ENCODE results near the gene TSPY4. TPM values are rescaled to one million over a fixed set of nuclear protein-coding genes. Genes with fewer than 3 reads are reported as not detected.
"Not testable (repeated sequence)": the region's sequence is repeated elsewhere in the genome, so short reads cannot be mapped to it uniquely, and the experiment has no call there.

TSPY4 gene, protein sequence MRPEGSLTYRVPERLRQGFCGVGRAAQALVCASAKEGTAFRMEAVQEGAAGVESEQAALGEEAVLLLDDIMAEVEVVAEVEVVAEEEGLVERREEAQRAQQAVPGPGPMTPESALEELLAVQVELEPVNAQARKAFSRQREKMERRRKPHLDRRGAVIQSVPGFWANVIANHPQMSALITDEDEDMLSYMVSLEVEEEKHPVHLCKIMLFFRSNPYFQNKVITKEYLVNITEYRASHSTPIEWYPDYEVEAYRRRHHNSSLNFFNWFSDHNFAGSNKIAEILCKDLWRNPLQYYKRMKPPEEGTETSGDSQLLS
- total RNA-seq, result not detected
- polyA plus RNA-seq (ENCODE audit: insufficient read depth in 1 of 8, insufficient read length in 8 of 8, low replicate concordance in 1 of 8), result not detected
- long read RNA-seq, donor 1, result 0 reads
- long read RNA-seq, donor 2, result 0 reads
- long read RNA-seq, donor 3, result 0 reads
- long read RNA-seq, donor 4, result 0 reads
- long read RNA-seq, donor 5, result 0 reads
- long read RNA-seq, donor 6, result 0 reads
- long read RNA-seq, donor 7, result 0 reads
- long read RNA-seq, donor 8, result 0 reads
- long read RNA-seq, donor 9, result 0 reads
- long read RNA-seq, donor 10, result 0 reads
- long read RNA-seq, donor 11, result 0 reads

GRCh38 chrY:9337164-9337563, at the start of gene TSPY4:
Gene TSPY4 (plus strand): TSS chrY:9337464. CDS start chrY:9337510, 46 bp downstream.
- H3K27me3 ChIP-seq (ENCODE audit: control insufficient read depth, insufficient read depth, low read length); DNase-seq; H3K4me3 ChIP-seq (ENCODE audit: low read length); H3K27ac ChIP-seq (ENCODE audit: low read length); H3K36me3 ChIP-seq (ENCODE audit: control insufficient read depth, insufficient read depth, low read length); H3K4me1 ChIP-seq (ENCODE audit: control insufficient read depth, insufficient read depth, low read length); H3K9me3 ChIP-seq (replicated peaks; ENCODE audit: control insufficient read depth, low read depth, low read length): not testable (repeated sequence)
- WGBS (ENCODE audit: insufficient coverage), result no CpG with 5 or more reads among the region's 26 CpGs

- no peak for DNase-seq
- no peaks in the 10 kb centered on the region for H3K36me3 ChIP-seq (ENCODE audit: control insufficient read depth, insufficient read depth, low read length)
- H3K27me3 ChIP-seq (ENCODE audit: control insufficient read depth, insufficient read depth, low read length), result no peaks in the 10 kb centered on the region
- no CpG with 5 or more reads among the region's 7 CpGs for WGBS (ENCODE audit: insufficient coverage)
- no peaks in the 10 kb centered on the region for H3K4me1 ChIP-seq (ENCODE audit: control insufficient read depth, insufficient read depth, low read length)
- no peak overlapping the region for H3K4me3 ChIP-seq (ENCODE audit: low read length)
- H3K27ac ChIP-seq (ENCODE audit: low read length), result no peak overlapping the region
- H3K9me3 ChIP-seq (replicated peaks; ENCODE audit: control insufficient read depth, low read depth, low read length), result no peaks in the 10 kb centered on the region
Observed at GRCh38 chrY:9320996-9321395, 16.3 kb upstream of the TSPY4 start.

- not testable (repeated sequence) for H3K4me3 ChIP-seq (ENCODE audit: low read length); H3K27ac ChIP-seq (ENCODE audit: low read length); H3K9me3 ChIP-seq (replicated peaks; ENCODE audit: control insufficient read depth, low read depth, low read length); H3K4me1 ChIP-seq (ENCODE audit: control insufficient read depth, insufficient read depth, low read length); DNase-seq; H3K36me3 ChIP-seq (ENCODE audit: control insufficient read depth, insufficient read depth, low read length); H3K27me3 ChIP-seq (ENCODE audit: control insufficient read depth, insufficient read depth, low read length)
- no CpG with 5 or more reads among the region's 25 CpGs for WGBS (ENCODE audit: insufficient coverage)
Observed at GRCh38 chrY:9357497-9357896, 20.2 kb downstream of the TSPY4 start, which contains the start of gene TSPY8. Gene TSPY8 (plus strand): TSS chrY:9357797. CDS start chrY:9357843, 46 bp downstream.

Other genes starting within 250 kb of the TSPY4 start
- not detected for gene TSPY8, start 20.3 kb downstream of the TSPY4 start, total RNA-seq
- gene TSPY8, start 20.3 kb downstream of the TSPY4 start, polyA plus RNA-seq (ENCODE audit: insufficient read depth in 1 of 8, insufficient read length in 8 of 8, low replicate concordance in 1 of 8), result not detected
- gene TSPY3, start 61.0 kb downstream of the TSPY4 start, total RNA-seq, result not detected
- gene TSPY3, start 61.0 kb downstream of the TSPY4 start, polyA plus RNA-seq (ENCODE audit: insufficient read depth in 1 of 8, insufficient read length in 8 of 8, low replicate concordance in 1 of 8), result not detected
- not detected for gene TSPY1, start 129.5 kb downstream of the TSPY4 start, total RNA-seq
- gene TSPY1, start 129.5 kb downstream of the TSPY4 start, polyA plus RNA-seq (ENCODE audit: insufficient read depth in 1 of 8, insufficient read length in 8 of 8, low replicate concordance in 1 of 8), result not detected
- gene TSPY9, start 149.8 kb downstream of the TSPY4 start, total RNA-seq, result not detected
- not detected for gene TSPY9, start 149.8 kb downstream of the TSPY4 start, polyA plus RNA-seq (ENCODE audit: insufficient read depth in 1 of 8, insufficient read length in 8 of 8, low replicate concordance in 1 of 8)
- not detected for gene TSPY10, start 190.4 kb downstream of the TSPY4 start, total RNA-seq
- not detected for gene TSPY10, start 190.4 kb downstream of the TSPY4 start, polyA plus RNA-seq (ENCODE audit: insufficient read depth in 1 of 8, insufficient read length in 8 of 8, low replicate concordance in 1 of 8)